ENCODE measurements around the gene GET4. TPM values are rescaled to one million over a fixed set of nuclear protein-coding genes. Genes with fewer than 3 reads are reported as not detected.

Gene GET4
- total RNA-seq, 1 experiment from 2014 or later = 22.0 TPM

GRCh38 chr7:892648-893593 is 16.6 kb downstream of the GET4 start:
- H3K4me1 ChIP-seq = no peaks in the 10 kb centered on the region
- H3K4me3 ChIP-seq = no peak overlapping the region
- no peaks in the 10 kb centered on the region for H3K27me3 ChIP-seq
- H3K9me3 ChIP-seq (replicated peaks) = no peaks in the 10 kb centered on the region
- H3K36me3 ChIP-seq = no peaks in the 10 kb centered on the region
- no peak overlapping the region for H3K27ac ChIP-seq
- DNase-seq = no peak

DNA sequence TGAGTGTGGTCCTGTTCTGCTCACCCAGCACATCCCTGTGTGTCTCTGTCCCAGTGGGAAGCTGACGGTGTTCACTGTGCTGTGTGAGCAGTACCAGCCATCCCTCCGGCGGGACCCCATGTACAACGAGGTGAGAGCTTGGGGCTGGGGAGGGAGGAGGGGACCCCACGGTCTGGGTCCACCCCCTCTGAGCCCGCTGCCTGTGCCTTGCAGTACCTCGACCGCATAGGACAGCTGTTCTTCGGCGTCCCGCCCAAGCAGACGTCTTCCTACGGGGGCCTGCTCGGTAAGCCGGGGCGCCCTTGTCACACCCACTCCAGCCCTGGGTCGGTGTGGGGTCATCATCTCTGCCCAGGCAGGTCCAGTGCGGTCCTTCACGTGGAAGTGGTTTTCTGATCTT is 17.3 kb downstream of the GET4 start:
- Histone ChIP-seq H3K36me3 (no peaks in the 10 kb centered on the region), H3K27ac (no peak overlapping the region), H3K27me3 (no peaks in the 10 kb centered on the region), H3K9me3 (replicated peaks) (no peaks in the 10 kb centered on the region), H3K4me1 (no peaks in the 10 kb centered on the region), H3K4me3 (no peak overlapping the region)
- DNase-seq = no peak

DNA sequence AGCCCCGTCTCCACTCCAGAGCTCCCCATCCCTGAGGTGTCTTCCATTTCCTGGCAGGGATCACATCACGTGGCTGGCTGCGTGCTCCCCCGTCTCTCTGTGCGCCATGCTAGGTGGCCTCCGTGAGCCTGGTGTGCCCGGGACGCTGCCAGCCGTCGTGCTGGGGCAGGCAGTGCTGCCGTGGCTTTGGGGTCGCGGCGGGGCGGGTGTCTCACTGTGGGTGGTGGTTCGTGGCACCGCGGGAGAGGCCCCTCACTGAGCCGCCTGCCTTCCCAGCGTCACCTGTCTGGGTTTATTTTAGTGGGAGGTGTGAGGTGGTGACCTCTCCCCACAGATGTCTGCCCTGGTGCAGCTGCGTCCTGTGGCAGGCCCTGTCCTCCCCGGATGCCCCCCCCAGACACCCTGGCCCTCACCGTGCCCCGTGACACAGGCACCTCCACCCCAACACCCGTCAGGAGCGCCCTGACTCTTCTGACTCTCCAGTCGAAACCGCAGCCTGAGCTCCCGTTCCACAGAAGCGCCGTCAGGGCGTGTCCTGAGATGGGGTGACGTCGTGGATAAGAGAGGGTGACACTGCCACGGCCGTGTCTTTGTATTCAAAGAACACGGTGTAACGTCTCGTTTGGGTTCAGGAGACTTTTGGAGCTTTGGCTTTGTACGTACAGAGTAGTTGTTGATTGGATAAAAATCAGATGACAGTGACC is 18.0 kb downstream of the GET4 start:
- no peaks in the 10 kb centered on the region for H3K27me3 ChIP-seq
- no peak overlapping the region for H3K4me3 ChIP-seq
- no peaks in the 10 kb centered on the region for H3K36me3 ChIP-seq
- no peak overlapping the region for H3K27ac ChIP-seq
- H3K4me1 ChIP-seq = no peaks in the 10 kb centered on the region
- no peak for DNase-seq
- H3K9me3 ChIP-seq (replicated peaks) = no peaks in the 10 kb centered on the region

GRCh38 chr7:894927-895450 is 18.6 kb downstream of the GET4 start:
- Histone ChIP-seq H3K9me3 (replicated peaks) (no peaks in the 10 kb centered on the region), H3K4me1 (no peaks in the 10 kb centered on the region), H3K36me3 (no peaks in the 10 kb centered on the region), H3K27me3 (no peaks in the 10 kb centered on the region), H3K4me3 (no peak overlapping the region), H3K27ac (no peak overlapping the region)
- DNase-seq = no peak

DNA sequence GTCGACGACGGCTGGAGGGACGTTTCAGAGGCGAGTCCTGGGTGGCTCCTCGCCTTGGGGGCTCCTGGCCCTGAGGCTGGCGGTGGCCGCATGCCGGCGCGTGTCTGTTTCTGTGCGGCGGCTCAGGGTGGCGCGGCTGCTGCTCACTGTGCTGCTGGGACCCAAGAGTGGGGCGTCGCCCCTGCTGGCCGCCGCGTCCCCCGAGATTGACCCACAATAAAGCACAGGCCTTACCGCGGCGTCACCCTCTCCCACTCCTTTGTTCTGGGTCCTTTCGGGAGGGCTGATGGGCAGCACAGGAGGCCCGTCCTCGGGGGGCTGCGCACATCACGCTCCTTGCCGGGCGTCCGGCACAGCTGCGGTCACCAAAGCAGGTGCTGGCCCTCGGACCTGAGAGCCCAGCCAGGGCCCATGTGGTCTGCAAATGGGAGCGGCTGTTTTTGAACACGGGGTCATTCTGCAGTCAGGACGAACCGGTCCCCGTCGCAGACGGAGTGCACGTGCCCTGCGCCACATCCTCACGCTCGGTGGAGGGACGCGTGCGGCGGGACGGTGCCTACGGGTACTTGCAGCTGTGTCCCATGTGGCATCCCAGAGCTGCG is 19.2 kb downstream of the GET4 start:
- Histone ChIP-seq H3K4me3 (no peak overlapping the region), H3K4me1 (no peaks in the 10 kb centered on the region), H3K27ac (no peak overlapping the region), H3K27me3 (no peaks in the 10 kb centered on the region), H3K36me3 (no peaks in the 10 kb centered on the region), H3K9me3 (replicated peaks) (no peaks in the 10 kb centered on the region)
- no peak for DNase-seq

GRCh38 chr7:896346-897075 is 20.2 kb downstream of the GET4 start:
- Histone ChIP-seq H3K27me3 (no peaks in the 10 kb centered on the region), H3K4me1 (peaks cover 3% of the 10 kb centered on the region; the same call in 1 of the 2 replicates), H3K27ac (no peak overlapping the region), H3K9me3 (replicated peaks) (no peaks in the 10 kb centered on the region), H3K36me3 (no peaks in the 10 kb centered on the region), H3K4me3 (no peak overlapping the region)
- no peak for DNase-seq

- H3K4me1 ChIP-seq = peaks cover 3% of the 10 kb centered on the region; the same call in 1 of the 2 replicates
- H3K4me3 ChIP-seq = no peak overlapping the region
- H3K27me3 ChIP-seq = no peaks in the 10 kb centered on the region
- H3K36me3 ChIP-seq = no peaks in the 10 kb centered on the region
- DNase-seq = no peak
- H3K9me3 ChIP-seq (replicated peaks) = no peaks in the 10 kb centered on the region
- H3K27ac ChIP-seq = no peak overlapping the region
Measured at GRCh38 chr7:897086-897485, 20.7 kb downstream of the GET4 start.

DNA sequence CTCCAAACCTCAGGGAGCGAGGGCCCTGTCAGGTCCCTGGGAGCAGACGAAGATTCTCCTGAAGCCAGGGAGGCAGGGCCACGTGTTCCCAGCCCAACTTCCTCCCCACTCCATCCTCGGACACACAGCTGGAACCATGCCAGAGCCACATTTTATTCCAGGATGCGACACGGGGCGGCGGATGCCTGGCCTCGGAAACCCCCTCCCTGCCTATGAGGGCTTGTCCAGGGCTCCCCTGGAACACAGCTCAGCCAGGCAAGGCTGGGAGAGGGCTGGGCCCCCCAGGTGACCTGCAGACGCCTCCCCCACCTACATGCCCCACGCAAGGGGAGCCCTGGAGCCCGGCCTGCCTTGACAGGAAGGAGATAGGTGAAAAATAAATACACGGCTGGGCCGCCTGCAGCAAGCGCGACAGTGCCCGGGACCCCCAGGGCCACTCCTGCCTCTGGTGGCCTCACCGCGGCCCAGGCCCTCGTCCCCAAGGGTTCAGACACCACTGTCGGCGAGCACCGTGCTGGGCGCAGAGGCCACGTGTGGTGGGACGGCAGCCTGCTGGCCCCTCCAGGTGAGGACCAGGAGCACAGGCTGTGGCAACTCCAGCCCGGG is 21.5 kb downstream of the GET4 start:
- no peaks in the 10 kb centered on the region for H3K36me3 ChIP-seq
- no peak for DNase-seq
- H3K27me3 ChIP-seq = no peaks in the 10 kb centered on the region
- no peak overlapping the region for H3K4me3 ChIP-seq
- H3K4me1 ChIP-seq = peaks cover 3% of the 10 kb centered on the region; the same call in 1 of the 2 replicates
- no peak overlapping the region for H3K27ac ChIP-seq
- H3K9me3 ChIP-seq (replicated peaks) = no peaks in the 10 kb centered on the region

GRCh38 chr7:898460-898854 is 22.1 kb downstream of the GET4 start:
- Histone ChIP-seq H3K9me3 (replicated peaks) (no peaks in the 10 kb centered on the region), H3K4me1 (peaks cover 3% of the 10 kb centered on the region; the same call in 1 of the 2 replicates), H3K4me3 (no peak overlapping the region), H3K27me3 (no peaks in the 10 kb centered on the region), H3K36me3 (no peaks in the 10 kb centered on the region), H3K27ac (no peak overlapping the region)
- no peak for DNase-seq

DNA sequence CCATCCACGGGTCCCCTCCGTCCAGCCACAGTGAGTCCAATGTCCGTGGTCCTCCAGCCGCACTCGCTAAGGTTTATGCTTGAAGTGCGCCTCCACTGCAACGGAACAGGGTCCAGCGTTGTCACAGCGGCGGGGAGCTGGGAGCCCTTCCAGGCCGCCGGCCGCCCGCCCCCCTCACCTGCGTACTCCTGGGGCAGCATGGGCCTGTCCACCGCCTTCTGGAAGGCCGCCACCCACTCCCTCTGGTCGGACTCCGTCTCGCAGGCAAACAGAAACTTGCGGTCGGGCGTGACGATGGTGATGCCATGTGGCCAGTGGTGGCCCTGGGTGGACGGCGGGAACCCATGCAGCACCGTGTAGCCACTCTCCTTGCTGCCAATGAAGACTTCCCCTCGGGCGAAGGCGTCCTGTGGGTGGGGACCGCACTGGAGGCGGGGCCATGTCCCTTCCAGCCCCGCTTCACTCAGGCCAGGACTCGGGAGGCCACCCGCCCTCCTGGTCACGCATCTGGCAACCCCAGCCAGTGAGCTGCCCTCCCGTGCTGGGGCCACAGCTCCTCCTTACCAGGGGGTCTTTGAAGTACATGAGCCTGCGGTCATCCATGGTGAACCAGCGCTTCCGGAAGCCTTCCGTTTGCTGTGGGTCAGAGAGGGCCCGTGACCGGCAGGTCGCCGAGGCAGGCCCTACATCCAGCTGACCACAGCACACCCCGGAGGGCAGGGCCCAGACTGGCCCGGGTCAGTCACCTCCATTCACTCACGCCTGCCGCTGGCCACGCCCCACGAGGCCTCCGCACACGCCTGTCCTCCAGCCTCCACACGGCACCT is 22.7 kb downstream of the GET4 start:
- H3K9me3 ChIP-seq (replicated peaks) = no peaks in the 10 kb centered on the region
- peaks cover 3% of the 10 kb centered on the region for H3K27me3 ChIP-seq
- H3K36me3 ChIP-seq = no peaks in the 10 kb centered on the region
- DNase-seq = no peak
- no peak overlapping the region for H3K27ac ChIP-seq
- no peak overlapping the region for H3K4me3 ChIP-seq
- H3K4me1 ChIP-seq = peaks cover 3% of the 10 kb centered on the region; the same call in 1 of the 2 replicates

GRCh38 chr7:899806-900205 is 23.5 kb downstream of the GET4 start:
- no peak overlapping the region for H3K4me3 ChIP-seq

DNA sequence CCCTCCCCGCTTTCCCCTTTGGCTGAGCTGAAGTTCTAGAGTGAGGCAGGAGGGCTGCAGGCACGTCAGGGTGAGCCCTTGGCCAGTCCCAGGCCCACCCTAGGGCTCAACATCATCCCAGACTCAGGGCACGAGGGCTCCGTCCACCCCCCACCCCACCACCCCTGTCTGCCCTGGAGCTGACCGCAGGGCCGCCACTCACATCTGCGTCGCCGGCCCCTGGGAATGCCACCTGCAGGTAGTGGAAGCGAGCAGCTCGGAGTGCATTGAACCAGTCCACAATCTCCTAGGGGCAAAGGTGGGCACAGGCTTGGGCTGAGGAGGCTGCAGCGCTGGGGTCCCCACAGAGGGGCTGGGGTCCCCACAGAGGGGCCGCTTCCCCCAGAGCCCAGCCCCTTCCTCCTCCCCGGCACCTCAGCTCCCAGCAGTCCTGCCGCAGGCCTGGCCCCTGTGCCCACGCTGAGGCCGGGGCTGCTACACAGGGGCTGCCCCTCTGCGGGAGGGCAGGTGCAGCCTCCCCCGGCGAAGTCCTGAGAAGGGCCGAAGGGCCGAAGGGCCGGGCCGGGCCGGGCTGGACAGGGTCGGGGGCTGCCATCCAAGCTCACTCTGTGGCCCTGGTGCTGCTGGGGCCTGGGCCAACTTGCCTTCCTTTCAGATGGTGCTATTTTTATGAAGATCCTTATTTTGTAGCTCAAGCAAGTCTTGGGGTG is 24.1 kb downstream of the GET4 start:
- H3K9me3 ChIP-seq (replicated peaks) = no peaks in the 10 kb centered on the region
- no peak for DNase-seq
- H3K27me3 ChIP-seq = peaks cover 11% of the 10 kb centered on the region
- H3K36me3 ChIP-seq = no peaks in the 10 kb centered on the region
- no peak overlapping the region for H3K4me3 ChIP-seq
- peaks cover 3% of the 10 kb centered on the region; the same call in 1 of the 2 replicates for H3K4me1 ChIP-seq
- H3K27ac ChIP-seq = no peak overlapping the region

More at GRCh38 chr7:899806-900205, 23.5 kb downstream of the GET4 start:
- Histone ChIP-seq H3K27me3 (peaks cover 11% of the 10 kb centered on the region), H3K36me3 (no peaks in the 10 kb centered on the region), H3K27ac (no peak overlapping the region), H3K4me1 (peaks cover 3% of the 10 kb centered on the region; the same call in 1 of the 2 replicates), H3K9me3 (replicated peaks) (no peaks in the 10 kb centered on the region)
- DNase-seq = no peak

GRCh38 chr7:901041-901387 is 24.7 kb downstream of the GET4 start:
- H3K9me3 ChIP-seq (replicated peaks) = no peaks in the 10 kb centered on the region
- no peaks in the 10 kb centered on the region for H3K36me3 ChIP-seq
- no peak overlapping the region for H3K27ac ChIP-seq
- H3K4me1 ChIP-seq = peaks cover 3% of the 10 kb centered on the region; the same call in 1 of the 2 replicates
- DNase-seq = no peak
- H3K4me3 ChIP-seq = no peak overlapping the region
- H3K27me3 ChIP-seq = peaks cover 11% of the 10 kb centered on the region
